Fibroblast of mammary gland (primary cell): ENCODE measurements around the gene DROSHA.

Source experiments
- DNase-seq: peaks from one replicate; pipeline ENCODE4 v3.0.0-alpha.2; 2010; ENCODE audit warnings: low read depth
- H3K4me3 ChIP-seq: 2 replicates; pipeline ENCODE4 v1.5.1; 2011; ENCODE audit warnings: low read depth, mild to moderate bottlenecking, low read length, moderate library complexity; ENCODE audit not compliant: control insufficient read depth
- CTCF ChIP-seq: conservative IDR thresholded peaks from 2 replicates; pipeline ENCODE4 v1.5.1; 2011; ENCODE audit warnings: low read depth, low read length, inconsistent platforms; ENCODE audit not compliant: control insufficient read depth, insufficient read depth

DROSHA gene

GRCh38 chr5:31393126-31393525 is 138.8 kb downstream of the DROSHA start:
- H3K4me3 ChIP-seq: no peak overlapping the region
- DNase-seq: no peak
- TF ChIP-seq CTCF: no peak

- no peak for DNase-seq
- no peak for TF ChIP-seq CTCF
- H3K4me3 ChIP-seq: no peak overlapping the region
These were observed 139.8 kb downstream of the DROSHA start for GRCh38 chr5:31392061-31392460.

- TF ChIP-seq CTCF: no peak
- H3K4me3 ChIP-seq: no peak overlapping the region
- no peak for DNase-seq
These were observed 141.6 kb downstream of the DROSHA start for GRCh38 chr5:31390256-31390655.

- TF ChIP-seq CTCF: no peak
- DNase-seq: peak; percentile 49
- H3K4me3 ChIP-seq: no peak overlapping the region
These were observed 145.9 kb downstream of the DROSHA start for GRCh38 chr5:31385774-31386537.

- TF ChIP-seq CTCF: no peak
- H3K4me3 ChIP-seq: no peak overlapping the region
- no peak for DNase-seq
These were observed 148.2 kb downstream of the DROSHA start for GRCh38 chr5:31383734-31384133.

- H3K4me3 ChIP-seq: no peak overlapping the region
- TF ChIP-seq CTCF: no peak
- DNase-seq: no peak
These were observed 149.6 kb downstream of the DROSHA start for GRCh38 chr5:31382051-31382878.
